ENCODE measurements around the gene SERPINI1. TPM values are rescaled to one million over a fixed set of nuclear protein-coding genes. Genes with fewer than 3 reads are reported as not detected.

Gene SERPINI1
- total and polyA plus RNA-seq, 9 of the 15 experiments (the other 6 are each of a cell fraction or from before 2014, with no cell fraction given), result 1.6 to 9.9 (median 3.5) TPM

DNA sequence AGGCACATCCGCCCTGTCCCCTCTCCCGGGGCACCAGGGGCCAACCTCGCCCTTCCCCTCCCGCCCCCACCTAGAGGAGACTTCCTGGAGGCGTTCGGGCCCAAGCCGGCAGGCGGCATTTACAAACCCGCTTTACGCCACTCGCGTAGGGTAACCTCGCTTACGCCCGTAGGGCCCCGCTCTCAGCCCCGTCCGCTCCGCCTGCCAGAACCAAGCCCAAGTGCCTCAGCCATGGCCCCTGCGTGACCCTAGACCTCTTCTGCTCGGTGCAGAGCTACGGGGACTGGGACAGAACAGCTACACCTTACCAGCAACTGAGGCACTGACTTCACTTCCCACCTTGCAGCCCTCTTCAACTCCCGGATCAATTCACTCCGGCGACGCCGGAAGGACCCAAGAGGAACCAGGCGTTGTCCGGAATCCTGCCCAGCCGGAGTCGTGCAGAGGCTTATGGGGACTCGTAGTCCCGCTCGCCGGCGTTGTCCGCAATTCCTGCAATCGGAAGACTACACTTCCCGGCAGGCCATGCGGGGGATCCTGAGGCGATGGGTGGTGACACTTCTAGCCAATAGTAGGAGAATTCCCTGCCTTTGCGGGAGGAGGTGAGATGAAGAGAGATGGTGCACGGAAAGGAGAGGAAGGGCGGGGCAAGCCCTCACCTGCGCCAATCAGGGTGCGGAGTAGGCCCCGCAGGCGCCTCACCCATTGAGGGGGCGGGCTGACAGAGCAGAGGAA lies 856 bp upstream of the SERPINI1 start, which contains the start of gene PDCD10 (continued):
- TF ChIP-seq JUND (IDR thresholded peaks at IDR 0.05; ENCODE audit: borderline replicate concordance, low read depth, low read length) (peak; percentile 42; the same call in 1 of the 2 replicates), JUND (tag; IDR thresholded peaks at IDR 0.05; ENCODE audit: borderline replicate concordance, low read depth, low read length) (no peak), SRF (CRISPR knock-in tag; IDR thresholded peaks at IDR 0.05) (no peak; a peak in 1 of 4 replicates), NR2C1 (IDR thresholded peaks at IDR 0.05) (peak; percentile 71), NR2C1 (tag; IDR thresholded peaks at IDR 0.05) (peak; percentile 80), LCOR (CRISPR knock-in tag; IDR thresholded peaks at IDR 0.05) (peak; percentile 2; the same call in 1 of the 2 replicates), TEAD4 (IDR thresholded peaks at IDR 0.05; ENCODE audit: low read length) (0 out of 2 replicates have a peak, but pooled peaks have one; percentile 11), TEAD4 (CRISPR knock-in tag; IDR thresholded peaks at IDR 0.05; ENCODE audit: borderline replicate concordance) (no peak), NFIC (IDR thresholded peaks at IDR 0.05) (peak; percentile 50), ZNF75A (CRISPR knock-in tag; IDR thresholded peaks at IDR 0.05) (no peak), SMARCA4 (IDR thresholded peaks at IDR 0.05) (no peak), ZNF224 (CRISPR knock-in tag; IDR thresholded peaks at IDR 0.05) (no peak), TEAD1 (CRISPR knock-in tag; IDR thresholded peaks at IDR 0.05) (peak in 1 of 2 experiments; percentile 94; a peak in 2 of 4 replicates), ZNF347 (CRISPR knock-in tag; IDR thresholded peaks at IDR 0.05; ENCODE audit: low read depth) (no peak), SMAD3 (CRISPR knock-in tag; conservative IDR thresholded peaks at IDR 0.05) (no peak), SNIP1 (IDR thresholded peaks at IDR 0.05; ENCODE audit: low read depth) (no peak), ZBTB7A (IDR thresholded peaks at IDR 0.05; ENCODE audit: borderline replicate concordance, control insufficient read depth, low read depth, low read length) (peak; percentile 98), ZNF766 (CRISPR knock-in tag; conservative IDR thresholded peaks at IDR 0.05) (peak; percentile 83), XRCC3 (IDR thresholded peaks at IDR 0.05) (no peak), GATAD2B (IDR thresholded peaks at IDR 0.05; ENCODE audit: borderline replicate concordance) (no peak; the same call in 1 of the 2 replicates), ZNF175 (CRISPR knock-in tag; IDR thresholded peaks at IDR 0.05; ENCODE audit: low read depth) (no peak), ZNF77 (CRISPR knock-in tag; IDR thresholded peaks at IDR 0.05) (no peak)
- TF ChIP-seq, protein P1, sequence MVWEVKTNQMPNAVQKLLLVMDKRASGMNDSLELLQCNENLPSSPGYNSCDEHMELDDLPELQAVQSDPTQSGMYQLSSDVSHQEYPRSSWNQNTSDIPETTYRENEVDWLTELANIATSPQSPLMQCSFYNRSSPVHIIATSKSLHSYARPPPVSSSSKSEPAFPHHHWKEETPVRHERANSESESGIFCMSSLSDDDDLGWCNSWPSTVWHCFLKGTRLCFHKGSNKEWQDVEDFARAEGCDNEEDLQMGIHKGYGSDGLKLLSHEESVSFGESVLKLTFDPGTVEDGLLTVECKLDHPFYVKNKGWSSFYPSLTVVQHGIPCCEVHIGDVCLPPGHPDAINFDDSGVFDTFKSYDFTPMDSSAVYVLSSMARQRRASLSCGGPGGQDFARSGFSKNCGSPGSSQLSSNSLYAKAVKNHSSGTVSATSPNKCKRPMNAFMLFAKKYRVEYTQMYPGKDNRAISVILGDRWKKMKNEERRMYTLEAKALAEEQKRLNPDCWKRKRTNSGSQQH (CRISPR knock-in tag; IDR thresholded peaks at IDR 0.05), result no peak
- TF ChIP-seq, protein P2, sequence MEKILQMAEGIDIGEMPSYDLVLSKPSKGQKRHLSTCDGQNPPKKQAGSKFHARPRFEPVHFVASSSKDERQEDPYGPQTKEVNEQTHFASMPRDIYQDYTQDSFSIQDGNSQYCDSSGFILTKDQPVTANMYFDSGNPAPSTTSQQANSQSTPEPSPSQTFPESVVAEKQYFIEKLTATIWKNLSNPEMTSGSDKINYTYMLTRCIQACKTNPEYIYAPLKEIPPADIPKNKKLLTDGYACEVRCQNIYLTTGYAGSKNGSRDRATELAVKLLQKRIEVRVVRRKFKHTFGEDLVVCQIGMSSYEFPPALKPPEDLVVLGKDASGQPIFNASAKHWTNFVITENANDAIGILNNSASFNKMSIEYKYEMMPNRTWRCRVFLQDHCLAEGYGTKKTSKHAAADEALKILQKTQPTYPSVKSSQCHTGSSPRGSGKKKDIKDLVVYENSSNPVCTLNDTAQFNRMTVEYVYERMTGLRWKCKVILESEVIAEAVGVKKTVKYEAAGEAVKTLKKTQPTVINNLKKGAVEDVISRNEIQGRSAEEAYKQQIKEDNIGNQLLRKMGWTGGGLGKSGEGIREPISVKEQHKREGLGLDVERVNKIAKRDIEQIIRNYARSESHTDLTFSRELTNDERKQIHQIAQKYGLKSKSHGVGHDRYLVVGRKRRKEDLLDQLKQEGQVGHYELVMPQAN (IDR thresholded peaks at IDR 0.05; ENCODE audit: borderline replicate concordance), result peak; percentile 39; the same call in 1 of the 2 replicates

Measured in K562 (cell line).